ENCODE results near the gene ARPC4.
A peak's percentile ranks its signal among the peaks of the same experiment; 100 is the strongest.

The ARPC4 gene

DNA sequence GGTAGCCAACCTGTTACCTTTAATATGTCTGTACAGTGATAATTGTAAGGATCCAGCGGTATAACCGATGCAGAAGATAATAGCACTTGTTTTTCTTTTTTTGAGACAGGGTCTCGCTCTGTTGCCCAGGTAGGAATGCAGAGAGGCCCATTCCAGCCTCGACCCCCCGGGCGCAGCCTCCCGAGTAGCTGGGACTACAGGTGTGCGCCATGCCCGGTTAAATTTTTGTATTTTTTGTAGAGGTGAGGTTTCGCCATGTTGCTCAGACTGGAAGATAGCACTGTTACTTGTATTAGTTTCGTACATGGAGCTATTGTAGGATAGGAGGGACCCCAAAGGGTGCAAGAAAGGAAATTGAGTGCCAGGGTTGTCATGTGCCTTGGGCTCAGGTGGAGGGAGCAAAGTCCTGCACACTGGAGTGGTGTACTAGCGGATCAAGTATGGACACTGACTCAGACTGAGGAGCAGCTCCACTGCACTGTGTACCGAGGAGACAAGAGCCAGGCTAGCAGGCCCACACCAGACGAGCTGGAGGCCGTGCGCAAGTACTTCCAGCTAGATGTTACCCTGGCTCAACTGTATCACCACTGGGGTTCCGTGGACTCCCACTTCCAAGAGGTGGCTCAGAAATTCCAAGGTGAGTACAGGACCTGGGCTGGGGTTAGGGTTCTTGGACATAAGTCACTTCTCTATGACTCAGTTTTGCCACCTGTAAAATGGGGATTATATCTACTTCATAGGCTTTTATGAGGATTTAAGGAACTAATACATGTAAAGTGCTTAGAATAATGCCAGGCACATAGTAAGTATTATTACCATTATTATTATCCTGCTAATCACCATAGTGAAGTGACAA, 42.1 kb upstream of the ARPC4 start:
- H3K4me3 ChIP-seq (ENCODE audit: low read depth in 1 of 2, low read length in 2 of 2): peak overlapping the region; percentile 88 to 89
- H3K9me3 ChIP-seq (ENCODE audit: control insufficient read depth in 1 of 2, low read length in 2 of 2): no peaks in the 10 kb centered on the region
- peaks cover 19 to 30% of the 10 kb centered on the region in 2 donors for H3K4me1 ChIP-seq (ENCODE audit: control insufficient read depth in 1 of 2, insufficient read depth in 2 of 2, low read length in 2 of 2)
- peak overlapping the region; percentile 77 to 85 for H3K9ac ChIP-seq (ENCODE audit: low read depth in 1 of 2, low read length in 2 of 2)
- H3K27me3 ChIP-seq (ENCODE audit: control insufficient read depth in 1 of 2, insufficient read depth in 2 of 2, low read length in 2 of 2): no peaks in the 10 kb centered on the region
- H3K27ac ChIP-seq (ENCODE audit: low read depth, low read length): peak overlapping the region; percentile 88
- H3K36me3 ChIP-seq (ENCODE audit: control insufficient read depth in 1 of 2, insufficient read depth in 2 of 2, low read length in 2 of 2): peaks cover 23 to 62% of the 10 kb centered on the region in 2 donors

DNA sequence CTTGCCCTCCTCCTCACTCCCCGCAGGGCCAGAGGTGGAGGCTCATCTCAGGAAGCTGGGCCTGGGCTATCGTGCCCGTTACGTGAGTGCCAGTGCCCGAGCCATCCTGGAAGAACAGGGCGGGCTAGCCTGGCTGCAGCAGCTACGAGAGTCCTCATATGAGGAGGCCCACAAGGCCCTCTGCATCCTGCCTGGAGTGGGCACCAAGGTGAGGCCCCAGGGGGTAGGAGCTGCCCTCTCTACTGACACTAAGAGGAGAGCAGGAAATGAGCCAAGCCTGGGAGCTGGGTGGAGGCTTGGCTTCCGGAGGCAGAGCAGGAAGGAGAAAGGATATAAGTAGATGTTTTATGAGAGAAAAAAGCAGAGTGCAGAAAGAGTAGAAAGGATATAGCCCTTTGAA, 38.2 kb upstream of the ARPC4 start:
- Histone ChIP-seq H3K9ac (ENCODE audit: low read depth in 1 of 2, low read length in 2 of 2) (no peak overlapping the region), H3K27me3 (ENCODE audit: control insufficient read depth in 1 of 2, insufficient read depth in 2 of 2, low read length in 2 of 2) (no peaks in the 10 kb centered on the region), H3K36me3 (ENCODE audit: control insufficient read depth in 1 of 2, insufficient read depth in 2 of 2, low read length in 2 of 2) (peaks cover 24 to 74% of the 10 kb centered on the region in 2 donors), H3K9me3 (ENCODE audit: control insufficient read depth in 1 of 2, low read length in 2 of 2) (no peaks in the 10 kb centered on the region), H3K27ac (ENCODE audit: low read depth, low read length) (no peak overlapping the region), H3K4me3 (ENCODE audit: low read depth in 1 of 2, low read length in 2 of 2) (no peak overlapping the region), H3K4me1 (ENCODE audit: control insufficient read depth in 1 of 2, insufficient read depth in 2 of 2, low read length in 2 of 2) (peaks cover 14 to 25% of the 10 kb centered on the region in 2 donors)

DNA sequence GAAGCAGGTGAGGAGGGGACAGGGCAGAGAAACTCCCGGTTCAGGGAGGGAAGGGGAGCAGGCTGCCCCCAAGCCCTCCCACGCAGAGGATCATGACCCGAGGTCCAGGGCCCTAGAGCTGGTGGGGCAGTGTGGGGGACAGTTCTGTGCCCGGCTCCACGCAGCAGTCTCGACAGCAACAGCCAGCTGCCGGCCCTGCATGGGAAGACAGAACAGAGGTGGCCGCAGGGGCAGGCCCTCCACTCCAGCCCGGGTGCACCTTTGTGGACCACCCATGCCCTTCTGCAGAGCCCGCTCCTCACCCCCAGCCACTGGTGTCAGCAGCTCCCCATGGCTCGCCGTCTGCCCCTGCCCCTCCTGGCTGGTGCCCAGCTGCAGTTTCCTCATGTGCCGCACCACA, 35.5 kb upstream of the ARPC4 start:
- no peaks in the 10 kb centered on the region for H3K9me3 ChIP-seq (ENCODE audit: control insufficient read depth in 1 of 2, low read length in 2 of 2)
- H3K36me3 ChIP-seq (ENCODE audit: control insufficient read depth in 1 of 2, insufficient read depth in 2 of 2, low read length in 2 of 2): peaks cover 27 to 86% of the 10 kb centered on the region in 2 donors
- H3K27ac ChIP-seq (ENCODE audit: low read depth, low read length): no peak overlapping the region
- H3K27me3 ChIP-seq (ENCODE audit: control insufficient read depth in 1 of 2, insufficient read depth in 2 of 2, low read length in 2 of 2): no peaks in the 10 kb centered on the region
- no peak overlapping the region for H3K4me3 ChIP-seq (ENCODE audit: low read depth in 1 of 2, low read length in 2 of 2)
- no peak overlapping the region for H3K9ac ChIP-seq (ENCODE audit: low read depth in 1 of 2, low read length in 2 of 2)
- peaks cover 0 to 4% of the 10 kb centered on the region in 2 donors for H3K4me1 ChIP-seq (ENCODE audit: control insufficient read depth in 1 of 2, insufficient read depth in 2 of 2, low read length in 2 of 2)

DNA sequence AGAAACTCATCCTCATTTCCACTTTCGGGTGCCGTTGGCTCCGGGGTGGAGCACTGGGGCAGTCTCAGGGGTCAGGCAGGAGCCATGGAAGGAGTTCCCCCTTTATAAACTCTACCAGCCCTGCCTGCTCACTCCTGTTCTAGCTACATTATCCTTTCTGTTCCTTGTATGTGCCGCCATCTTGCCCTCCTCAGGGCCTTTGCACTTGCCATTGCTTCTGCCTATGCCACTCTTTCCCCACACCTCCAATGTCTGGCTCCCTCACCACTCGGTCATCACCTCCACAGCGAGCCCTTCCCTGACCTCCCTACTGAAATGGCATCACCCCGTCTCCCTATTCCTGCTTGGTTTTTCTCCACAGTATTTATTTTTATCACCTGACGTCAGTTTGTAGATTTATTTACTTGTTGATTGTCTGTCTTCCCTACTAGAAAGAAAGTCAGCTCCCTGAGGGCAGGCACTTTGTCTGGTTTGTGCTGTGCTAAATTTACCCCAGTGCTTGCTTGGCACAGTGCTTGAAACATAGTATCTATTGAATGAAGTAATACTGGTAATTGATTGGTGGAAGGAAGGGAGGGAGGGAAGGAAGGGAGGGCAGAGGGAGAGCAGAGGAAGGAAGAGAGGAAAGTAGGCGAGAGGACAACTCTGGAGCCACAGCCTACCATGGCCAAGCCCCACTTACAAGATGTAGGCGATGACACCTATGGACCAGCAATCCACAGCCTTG, 31.9 kb upstream of the ARPC4 start:
- no peaks in the 10 kb centered on the region for H3K9me3 ChIP-seq (ENCODE audit: control insufficient read depth in 1 of 2, low read length in 2 of 2)
- H3K27me3 ChIP-seq (ENCODE audit: control insufficient read depth in 1 of 2, insufficient read depth in 2 of 2, low read length in 2 of 2): no peaks in the 10 kb centered on the region
- H3K27ac ChIP-seq (ENCODE audit: low read depth, low read length): no peak overlapping the region
- H3K4me3 ChIP-seq (ENCODE audit: low read depth in 1 of 2, low read length in 2 of 2): no peak overlapping the region
- H3K36me3 ChIP-seq (ENCODE audit: control insufficient read depth in 1 of 2, insufficient read depth in 2 of 2, low read length in 2 of 2): peaks cover 34 to 64% of the 10 kb centered on the region in 2 donors
- H3K9ac ChIP-seq (ENCODE audit: low read depth in 1 of 2, low read length in 2 of 2): no peak overlapping the region
- no peaks in the 10 kb centered on the region for H3K4me1 ChIP-seq (ENCODE audit: control insufficient read depth in 1 of 2, insufficient read depth in 2 of 2, low read length in 2 of 2)

DNA sequence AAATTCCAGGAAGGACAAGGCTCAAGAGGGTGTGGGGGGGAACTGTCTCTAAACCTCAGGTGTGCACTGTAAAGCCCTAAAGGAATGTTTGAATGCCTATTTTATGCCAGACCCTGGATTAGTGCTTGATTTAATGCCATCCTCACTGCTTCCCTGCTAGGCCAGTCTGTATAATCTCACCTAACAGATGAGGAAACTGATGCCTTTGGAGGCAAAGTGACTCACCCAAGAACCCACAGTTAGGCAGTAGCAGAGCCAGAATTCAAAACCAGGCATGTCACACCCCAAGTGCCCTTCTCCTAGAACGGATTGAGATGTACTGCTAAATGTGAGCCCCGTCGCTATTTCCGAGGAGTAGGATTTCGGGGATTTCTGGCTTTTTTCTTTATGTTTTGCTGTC, 31.0 kb upstream of the ARPC4 start:
- H3K9me3 ChIP-seq (ENCODE audit: control insufficient read depth in 1 of 2, low read length in 2 of 2): no peaks in the 10 kb centered on the region
- H3K27me3 ChIP-seq (ENCODE audit: control insufficient read depth in 1 of 2, insufficient read depth in 2 of 2, low read length in 2 of 2): no peaks in the 10 kb centered on the region
- no peak overlapping the region for H3K4me3 ChIP-seq (ENCODE audit: low read depth in 1 of 2, low read length in 2 of 2)
- peaks cover 27 to 55% of the 10 kb centered on the region in 2 donors for H3K36me3 ChIP-seq (ENCODE audit: control insufficient read depth in 1 of 2, insufficient read depth in 2 of 2, low read length in 2 of 2)
- no peaks in the 10 kb centered on the region for H3K4me1 ChIP-seq (ENCODE audit: control insufficient read depth in 1 of 2, insufficient read depth in 2 of 2, low read length in 2 of 2)
- H3K9ac ChIP-seq (ENCODE audit: low read depth in 1 of 2, low read length in 2 of 2): no peak overlapping the region
- no peak overlapping the region for H3K27ac ChIP-seq (ENCODE audit: low read depth, low read length)

DNA sequence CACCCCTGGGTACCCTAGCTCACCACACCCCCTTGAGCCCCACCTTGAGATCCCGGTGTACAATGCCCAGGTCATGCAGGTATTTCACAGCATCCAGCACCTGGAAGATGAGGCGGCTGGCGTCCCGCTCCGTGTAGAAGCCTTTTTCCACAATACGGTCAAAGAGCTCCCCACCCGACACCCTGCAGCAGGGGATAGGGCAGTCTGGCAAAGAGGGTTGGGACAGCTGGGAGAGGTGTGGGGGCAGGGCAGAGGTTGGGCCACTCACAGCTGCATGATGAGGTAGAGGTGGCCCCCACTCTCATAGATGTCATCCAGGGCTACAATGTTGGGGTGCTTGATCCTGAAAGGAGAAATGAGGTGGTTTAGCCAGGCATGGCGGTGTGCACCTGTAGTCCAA, 30.0 kb upstream of the ARPC4 start:
- Histone ChIP-seq H3K27ac (ENCODE audit: low read depth, low read length) (no peak overlapping the region), H3K27me3 (ENCODE audit: control insufficient read depth in 1 of 2, insufficient read depth in 2 of 2, low read length in 2 of 2) (no peaks in the 10 kb centered on the region), H3K4me3 (ENCODE audit: low read depth in 1 of 2, low read length in 2 of 2) (no peak overlapping the region), H3K4me1 (ENCODE audit: control insufficient read depth in 1 of 2, insufficient read depth in 2 of 2, low read length in 2 of 2) (peaks cover 5 to 9% of the 10 kb centered on the region in 2 donors), H3K9me3 (ENCODE audit: control insufficient read depth in 1 of 2, low read length in 2 of 2) (no peaks in the 10 kb centered on the region), H3K36me3 (ENCODE audit: control insufficient read depth in 1 of 2, insufficient read depth in 2 of 2, low read length in 2 of 2) (peaks cover 23 to 45% of the 10 kb centered on the region in 2 donors), H3K9ac (ENCODE audit: low read depth in 1 of 2, low read length in 2 of 2) (no peak overlapping the region)

DNA sequence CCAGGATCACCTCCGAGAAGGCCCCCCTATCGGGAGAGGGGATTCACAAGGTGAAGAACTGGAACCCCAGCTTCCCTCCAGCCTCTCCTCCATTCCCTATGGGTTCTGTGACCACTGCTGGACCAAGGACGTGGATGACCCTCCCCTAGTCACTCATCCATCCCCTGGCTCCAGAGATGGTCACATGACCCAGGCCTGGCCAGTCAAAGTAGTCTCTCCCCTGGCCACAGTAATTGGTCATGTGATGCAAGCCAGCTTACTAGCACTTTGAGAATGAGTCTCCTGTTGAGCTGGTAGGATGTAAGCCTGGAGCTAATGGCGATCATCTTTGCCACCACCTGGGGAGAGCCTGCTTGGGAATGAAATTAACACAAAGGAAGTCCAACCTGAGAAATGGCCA, 27.0 kb upstream of the ARPC4 start:
- Histone ChIP-seq H3K4me1 (ENCODE audit: control insufficient read depth in 1 of 2, insufficient read depth in 2 of 2, low read length in 2 of 2) (peaks cover 32 to 33% of the 10 kb centered on the region in 2 donors), H3K27ac (ENCODE audit: low read depth, low read length) (no peak overlapping the region), H3K36me3 (ENCODE audit: control insufficient read depth in 1 of 2, insufficient read depth in 2 of 2, low read length in 2 of 2) (peaks cover 7 to 21% of the 10 kb centered on the region in 2 donors), H3K27me3 (ENCODE audit: control insufficient read depth in 1 of 2, insufficient read depth in 2 of 2, low read length in 2 of 2) (no peaks in the 10 kb centered on the region), H3K4me3 (ENCODE audit: low read depth in 1 of 2, low read length in 2 of 2) (no peak overlapping the region), H3K9ac (ENCODE audit: low read depth in 1 of 2, low read length in 2 of 2) (no peak overlapping the region), H3K9me3 (ENCODE audit: control insufficient read depth in 1 of 2, low read length in 2 of 2) (no peaks in the 10 kb centered on the region)

DNA sequence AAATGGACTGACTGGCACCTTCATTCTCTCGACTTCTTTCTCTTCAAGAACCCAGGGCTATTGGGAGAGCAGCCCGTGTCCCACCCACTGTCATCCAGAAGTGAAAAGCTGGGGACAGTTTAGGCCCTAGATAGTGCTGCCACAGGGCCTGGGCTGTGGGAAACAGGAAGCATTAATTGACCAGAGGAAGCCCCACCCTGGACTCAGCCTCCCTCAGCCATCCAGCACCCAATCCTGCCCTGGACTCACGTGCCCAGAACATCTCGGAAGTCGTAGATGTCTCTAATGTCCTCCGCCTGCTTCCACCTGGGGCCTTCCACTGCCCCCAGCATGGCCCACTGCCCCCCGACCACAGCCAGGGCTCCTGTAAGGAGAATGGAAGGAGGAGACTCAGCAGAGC, 25.5 kb upstream of the ARPC4 start:
- H3K9me3 ChIP-seq (ENCODE audit: control insufficient read depth in 1 of 2, low read length in 2 of 2): no peaks in the 10 kb centered on the region
- no peak overlapping the region for H3K27ac ChIP-seq (ENCODE audit: low read depth, low read length)
- no peaks in the 10 kb centered on the region for H3K27me3 ChIP-seq (ENCODE audit: control insufficient read depth in 1 of 2, insufficient read depth in 2 of 2, low read length in 2 of 2)
- H3K4me1 ChIP-seq (ENCODE audit: control insufficient read depth in 1 of 2, insufficient read depth in 2 of 2, low read length in 2 of 2): peaks cover 32 to 33% of the 10 kb centered on the region in 2 donors
- peak overlapping the region in 1 of 2 donors; percentile 23 for H3K9ac ChIP-seq (ENCODE audit: low read depth in 1 of 2, low read length in 2 of 2)
- H3K36me3 ChIP-seq (ENCODE audit: control insufficient read depth in 1 of 2, insufficient read depth in 2 of 2, low read length in 2 of 2): peaks cover 6 to 7% of the 10 kb centered on the region in 2 donors
- no peak overlapping the region for H3K4me3 ChIP-seq (ENCODE audit: low read depth in 1 of 2, low read length in 2 of 2)

DNA sequence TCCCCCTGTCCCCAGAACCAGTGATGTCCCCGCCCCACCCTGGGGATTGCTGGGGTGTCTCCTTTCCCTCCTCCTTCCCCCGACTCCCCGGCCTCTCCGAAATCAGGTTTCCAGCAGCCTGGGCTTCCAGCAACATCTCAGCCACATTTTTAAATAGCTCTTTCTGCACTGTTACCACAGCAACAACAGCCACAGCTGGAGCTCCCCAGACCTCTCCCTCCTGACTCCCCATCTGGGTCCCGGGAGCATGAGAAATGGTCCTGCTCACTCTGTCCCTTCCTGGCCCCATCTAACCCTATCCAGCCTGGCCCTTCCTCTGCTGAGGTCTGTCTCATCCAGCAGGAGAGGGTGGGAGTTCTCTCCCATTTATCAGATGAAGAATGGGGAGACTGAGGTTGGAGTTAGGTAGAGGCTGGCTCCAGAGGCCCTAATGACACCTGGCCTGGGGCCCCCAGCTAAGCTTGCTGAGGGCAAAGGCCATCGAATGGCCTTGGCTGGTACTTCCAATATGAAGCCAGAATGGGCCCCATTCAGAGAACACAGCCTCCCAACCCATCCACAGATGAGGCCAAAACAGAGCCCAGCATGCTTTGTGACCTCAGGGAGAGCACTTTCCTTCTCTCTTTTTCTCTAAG, 24.6 kb upstream of the ARPC4 start:
- H3K9me3 ChIP-seq (ENCODE audit: control insufficient read depth in 1 of 2, low read length in 2 of 2): no peaks in the 10 kb centered on the region
- H3K4me3 ChIP-seq (ENCODE audit: low read depth in 1 of 2, low read length in 2 of 2): peak overlapping the region; percentile 76 to 83
- H3K27me3 ChIP-seq (ENCODE audit: control insufficient read depth in 1 of 2, insufficient read depth in 2 of 2, low read length in 2 of 2): no peaks in the 10 kb centered on the region
- H3K4me1 ChIP-seq (ENCODE audit: control insufficient read depth in 1 of 2, insufficient read depth in 2 of 2, low read length in 2 of 2): peaks cover 32 to 33% of the 10 kb centered on the region in 2 donors
- no peak overlapping the region for H3K27ac ChIP-seq (ENCODE audit: low read depth, low read length)
- peak overlapping the region; percentile 32 to 84 for H3K9ac ChIP-seq (ENCODE audit: low read depth in 1 of 2, low read length in 2 of 2)
- H3K36me3 ChIP-seq (ENCODE audit: control insufficient read depth in 1 of 2, insufficient read depth in 2 of 2, low read length in 2 of 2): peaks cover 0 to 7% of the 10 kb centered on the region in 2 donors

DNA sequence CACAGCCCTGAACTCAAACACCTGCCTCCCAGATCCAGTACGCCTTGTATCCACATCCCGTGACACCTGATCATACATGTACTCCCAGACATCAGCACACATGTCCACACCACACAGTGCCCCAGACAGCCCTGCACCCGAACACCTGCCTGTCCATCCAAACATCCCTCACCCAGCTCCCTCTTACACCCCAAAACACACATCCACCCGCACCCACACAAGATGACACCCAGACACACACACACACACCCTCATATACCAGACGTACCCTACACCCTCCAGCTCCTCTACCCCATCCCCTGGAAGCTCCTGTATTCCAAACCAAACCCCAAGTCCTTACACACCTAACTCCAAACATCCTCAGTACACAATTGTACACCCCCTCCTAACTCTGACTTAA, 23.9 kb upstream of the ARPC4 start:
- Histone ChIP-seq H3K9me3 (ENCODE audit: control insufficient read depth in 1 of 2, low read length in 2 of 2) (no peaks in the 10 kb centered on the region), H3K4me1 (ENCODE audit: control insufficient read depth in 1 of 2, insufficient read depth in 2 of 2, low read length in 2 of 2) (peaks cover 32 to 33% of the 10 kb centered on the region in 2 donors), H3K9ac (ENCODE audit: low read depth in 1 of 2, low read length in 2 of 2) (peak overlapping the region; percentile 84 to 86), H3K36me3 (ENCODE audit: control insufficient read depth in 1 of 2, insufficient read depth in 2 of 2, low read length in 2 of 2) (peaks cover 0 to 7% of the 10 kb centered on the region in 2 donors), H3K27me3 (ENCODE audit: control insufficient read depth in 1 of 2, insufficient read depth in 2 of 2, low read length in 2 of 2) (no peaks in the 10 kb centered on the region), H3K27ac (ENCODE audit: low read depth, low read length) (no peak overlapping the region), H3K4me3 (ENCODE audit: low read depth in 1 of 2, low read length in 2 of 2) (peak overlapping the region; percentile 76 to 83)

Data from duodenal mucosa (tissue), 2 donors.